HepG2 (cell line): ENCODE results near the gene GSAP. TPM values are rescaled to one million over a fixed set of nuclear protein-coding genes. Genes with fewer than 3 reads are reported as not detected.
A peak's percentile ranks its signal among the peaks of the same experiment; 100 is the strongest.

Experiments used
- ATAC-seq: fragments of 200-7000 bp; cut with Tn5 transposase; 3 replicates; pipeline ENCODE4 v1.9.1; 2020; ENCODE audit warnings: mild to moderate bottlenecking, moderate library complexity
- BruUV-seq: library from RNA; stranded (reverse); fragments of 400-500 nt; replicated peaks from 2 replicates; lab custom pipeline; 2021; lab: Mats Ljungman, UMichigan
- CTCF ChIA-PET: fragments of 300-600 bp; formaldehyde crosslinking; extraction: SDS; loops from one replicate; lab custom pipeline; 2021; ENCODE audit warnings: low total read pairs, inconsistent platforms, low intra/inter-chr PET ratio; lab: Yijun Ruan, JAX
- POLR2A ChIA-PET: fragments of 350-600 bp; sonication (Branson Sonifier 250); formaldehyde crosslinking; loops from one replicate; lab custom pipeline; 2020; ENCODE audit warnings: antibody characterized with exemption, inconsistent platforms; lab: Yijun Ruan, JAX
- DNase-seq: peaks from one replicate; pipeline ENCODE4 v3.0.0-alpha.2; 2015; ENCODE audit warnings: low spot score
- FAIRE-seq: peaks from 3 replicates; lab custom pipeline; 2011; peaks lifted over from hg19 to GRCh38; lab: Jason Lieb, UNC
- H2AFZ ChIP-seq: one replicate; pipeline ENCODE4 v1.6.1; 2011; ENCODE audit warnings: low read length, inconsistent platforms
- H3K27ac ChIP-seq: fragments of 300-600 bp; 3 replicates; pipeline ENCODE4 v1.8.0; 2011; ENCODE audit warnings: mixed run types, mild to moderate bottlenecking, mixed read lengths, low read length, inconsistent platforms; ENCODE audit not compliant: insufficient read depth; ENCODE audit errors: extremely low read length
- H3K27me3 ChIP-seq, 2 experiments: fragments of 200-600 bp in 1 of 2; 2 replicates in 1 of 2; 3 replicates in 1 of 2; pipeline versions ENCODE4 v1.6.0 to v1.8.0; 2011; ENCODE audit warnings: low read length in 2 of 2, mild to moderate bottlenecking in 2 of 2, moderate library complexity in 2 of 2, inconsistent platforms in 1 of 2; ENCODE audit not compliant: insufficient read depth in 2 of 2, control insufficient read depth in 1 of 2
- H3K36me3 ChIP-seq, 2 experiments: fragments of 200-600 bp in 1 of 2; replicated peaks in 1 of 2; 2 replicates in 1 of 2; 3 replicates in 1 of 2; pipeline versions ENCODE4 v1.5.1 to v1.8.0; 2011; ENCODE audit warnings: low read length in 2 of 2, inconsistent platforms in 1 of 2; ENCODE audit not compliant: insufficient read depth in 2 of 2, control insufficient read depth in 1 of 2
- H3K4me1 ChIP-seq: 2 replicates; pipeline ENCODE4 v1.5.1; 2012; ENCODE audit warnings: low read length, inconsistent platforms; ENCODE audit not compliant: insufficient read depth
- H3K4me2 ChIP-seq: 2 replicates; pipeline ENCODE4 v1.6.0; 2011; ENCODE audit warnings: low read depth, low read length, inconsistent platforms
- H3K4me3 ChIP-seq, 3 experiments: fragments of 200-600 bp in 1 of 3; sonication (generic), shearing (Covaris generic) in 1 of 3; replicated peaks in 1 of 3; 2 replicates each; pipeline ENCODE4 v1.5.1; 2011 to 2016; ENCODE audit warnings: low read length in 3 of 3, inconsistent platforms in 2 of 3, low read depth in 2 of 3, mild to moderate bottlenecking in 2 of 3, control low read depth in 1 of 3, mixed read lengths in 1 of 3; ENCODE audit not compliant: insufficient read depth in 1 of 3
- H3K79me2 ChIP-seq: one replicate; pipeline ENCODE4 v1.6.1; 2011; ENCODE audit warnings: low read length, inconsistent platforms; ENCODE audit not compliant: insufficient read depth
- H3K9ac ChIP-seq: 2 replicates; pipeline ENCODE4 v1.6.0; 2011; ENCODE audit warnings: mild to moderate bottlenecking, low read depth, low read length, inconsistent platforms; ENCODE audit not compliant: insufficient read depth
- H3K9me3 ChIP-seq: 2 replicates; pipeline ENCODE4 v1.5.1; 2012; ENCODE audit warnings: mild to moderate bottlenecking, low read length
- H4K20me1 ChIP-seq: 2 replicates; pipeline ENCODE4 v1.6.0; 2011; ENCODE audit warnings: inconsistent platforms, mild to moderate bottlenecking, low read length, moderate library complexity; ENCODE audit not compliant: insufficient read depth
- EP300 ChIP-seq, 3 experiments: sonication (generic) in 1 of 3; formaldehyde crosslinking in 1 of 3; IDR thresholded peaks; 2 replicates each; pipeline versions ENCODE4 v1.5.1 to v1.6.1; 2011 to 2020; ENCODE audit warnings: low read depth in 2 of 3, low read length in 2 of 3, borderline replicate concordance in 1 of 3, improper control_type of control experiment in 1 of 3, mild to moderate bottlenecking in 1 of 3, missing genetic modification reagents in 1 of 3, moderate library complexity in 1 of 3
- JUNB ChIP-seq: sonication (generic); formaldehyde crosslinking; IDR thresholded peaks from 2 replicates; pipeline ENCODE4 v1.8.0; 2022; ENCODE audit warnings: missing genetic modification reagents, mild to moderate bottlenecking, borderline replicate concordance
- NFKBIZ ChIP-seq: IDR thresholded peaks from 2 replicates; pipeline ENCODE4 v1.6.1; 2018; ENCODE audit warnings: missing genetic modification reagents, missing compliant biosample characterization
- PRPF4 ChIP-seq: fragments of 200-400 bp; formaldehyde crosslinking; IDR thresholded peaks from 2 replicates; pipeline ENCODE4 v1.6.1; 2016; ENCODE audit warnings: low read length, low read depth; ENCODE audit not compliant: poor library complexity, severe bottlenecking
- RCOR2 ChIP-seq: IDR thresholded peaks from 2 replicates; pipeline ENCODE4 v1.6.1; 2016; ENCODE audit warnings: missing biosample characterization, missing genetic modification reagents
- SMARCC2 ChIP-seq: fragments of 450-650 bp; IDR thresholded peaks from 2 replicates; pipeline ENCODE4 v1.6.1; 2017; ENCODE audit warnings: antibody characterized with exemption, mild to moderate bottlenecking
- ZFP1 ChIP-seq: IDR thresholded peaks from 2 replicates; pipeline ENCODE4 v1.6.1; 2016
- ZNF121 ChIP-seq: sonication (generic); formaldehyde crosslinking; IDR thresholded peaks from 2 replicates; pipeline ENCODE4 v1.5.0; 2020; ENCODE audit warnings: mild to moderate bottlenecking, missing genetic modification reagents
- ZNF274 ChIP-seq: sonication (generic); formaldehyde crosslinking; IDR thresholded peaks from 2 replicates; pipeline ENCODE4 v1.5.1; 2020; ENCODE audit warnings: mild to moderate bottlenecking, missing genetic modification reagents
- ZNF44 ChIP-seq: sonication (generic); formaldehyde crosslinking; IDR thresholded peaks from 2 replicates; pipeline ENCODE4 v1.5.1; 2020; ENCODE audit warnings: mild to moderate bottlenecking, missing genetic modification reagents
- ZNF503 ChIP-seq: sonication (generic); formaldehyde crosslinking; IDR thresholded peaks from 2 replicates; pipeline ENCODE4 v1.4.0; 2020; ENCODE audit warnings: missing genetic modification reagents
- ZNF580 ChIP-seq: IDR thresholded peaks from 2 replicates; pipeline ENCODE4 v1.6.1; 2016; ENCODE audit warnings: low read depth, borderline replicate concordance
- WGBS: methylation state at CpG from one replicate; pipeline ENCODE4 v1.1.6; 2017; ENCODE audit warnings: low lambda C conversion rate; 5-methylcytosine and 5-hydroxymethylcytosine counted together
- in situ Hi-C: cut with HindIII; loops from 2 replicates; pipeline ENCODE4 v1.10.0; 2017; ENCODE audit warnings: low pct_unique_long_range_greater_than_20kb; ENCODE audit not compliant: extremely low pct_ligation_motif_present
- intact Hi-C: fragments of 100-400 bp; cut with micrococcal nuclease; formaldehyde crosslinking; loops from one replicate; pipeline ENCODE4 v1.10.0; 2022; ENCODE audit not compliant: unreplicated experiment
- polyA plus RNA-seq, 8 experiments: library from polyadenylated mRNA; depleted of rRNA in 3 of 8; stranded (reverse) in 7 of 8; unstranded in 1 of 8; fragments of >200 nt; fragmentation: Illumina TruSeq in 4 of 8; extraction: Trizol in 4 of 8; gene quantifications; 2 replicates each; pipeline versions ENCODE4 v1.2.1 to v1.2.3, GENCODE V29; 2011 to 2016; ENCODE audit warnings: low read depth in 4 of 8, missing spikeins in 1 of 8, mixed read lengths in 1 of 8; ENCODE audit not compliant: insufficient read depth in 1 of 8
- total RNA-seq, 5 experiments: library from RNA; depleted of rRNA; stranded (reverse); fragments of >200 nt; fragmentation: Illumina TruSeq; extraction: Trizol; gene quantifications; 2 replicates each; pipeline ENCODE4 v1.2.3, GENCODE V29; 2016; ENCODE audit warnings: low read depth in 1 of 5
- TF ChIP-seq, protein P1 (sequence below): IDR thresholded peaks from 2 replicates; pipeline ENCODE4 v1.6.1; 2016; ENCODE audit warnings: mild to moderate bottlenecking

GSAP gene
- total and polyA plus RNA-seq, 2 of the 13 experiments (the other 11 are each of a cell fraction or from before 2014, with no cell fraction given), result 34.6 to 40.6 TPM

DNA sequence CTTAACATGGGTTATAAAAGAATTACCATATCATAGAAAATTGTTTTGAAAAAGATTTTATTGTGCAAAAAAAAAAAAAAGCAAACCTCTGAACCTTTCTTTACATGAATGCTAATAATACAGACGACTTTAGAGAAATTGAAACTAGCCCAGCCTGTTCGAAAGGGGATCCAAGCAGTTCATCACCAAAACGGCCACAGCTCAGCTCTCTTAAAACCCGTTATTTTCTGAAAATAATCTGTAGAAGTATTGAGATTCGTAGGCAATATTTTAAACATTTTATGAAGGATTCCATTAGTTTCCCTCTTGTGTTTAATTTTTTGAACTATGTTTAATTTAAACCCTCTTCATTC lies 9.9 kb upstream of the GSAP start:
- H3K27me3 ChIP-seq, result no peaks in the 10 kb centered on the region
- H3K79me2 ChIP-seq, result no peaks in the 10 kb centered on the region
- no peaks in the 10 kb centered on the region for H3K9me3 ChIP-seq
- H4K20me1 ChIP-seq, result no peaks in the 10 kb centered on the region
- CTCF ChIA-PET, result no interaction called here
- DNase-seq (no peak), FAIRE-seq (no peak), ATAC-seq (no peak)
- H3K4me2 ChIP-seq, result peak overlapping the region; percentile 76
- TF ChIP-seq SMARCC2 (no peak), ZNF121 (no peak), RCOR2 (CRISPR knock-in tag) (no peak)
- TF ChIP-seq, protein P1, sequence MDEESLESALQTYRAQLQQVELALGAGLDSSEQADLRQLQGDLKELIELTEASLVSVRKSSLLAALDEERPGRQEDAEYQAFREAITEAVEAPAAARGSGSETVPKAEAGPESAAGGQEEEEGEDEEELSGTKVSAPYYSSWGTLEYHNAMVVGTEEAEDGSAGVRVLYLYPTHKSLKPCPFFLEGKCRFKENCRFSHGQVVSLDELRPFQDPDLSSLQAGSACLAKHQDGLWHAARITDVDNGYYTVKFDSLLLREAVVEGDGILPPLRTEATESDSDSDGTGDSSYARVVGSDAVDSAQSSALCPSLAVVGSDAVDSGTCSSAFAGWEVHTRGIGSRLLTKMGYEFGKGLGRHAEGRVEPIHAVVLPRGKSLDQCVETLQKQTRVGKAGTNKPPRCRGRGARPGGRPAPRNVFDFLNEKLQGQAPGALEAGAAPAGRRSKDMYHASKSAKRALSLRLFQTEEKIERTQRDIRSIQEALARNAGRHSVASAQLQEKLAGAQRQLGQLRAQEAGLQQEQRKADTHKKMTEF, result 0 out of 2 replicates have a peak, but pooled peaks have one; percentile 9
- H2AFZ ChIP-seq, result peak overlapping the region; percentile 24
- peaks cover 50% of the 10 kb centered on the region for H3K4me1 ChIP-seq
- POLR2A ChIA-PET, result interaction anchor here (1.0 to 2.0 kb wide), 4 partner anchors 9 to 17 kb away, joined by 4 to 18 read pairs (median 8); partner anchors contain the start of gene GSAP
- WGBS, result 42% methylated on average over 5 of the region's 5 CpGs
- in situ Hi-C loops (no loop called here), intact Hi-C loops (no loop called here)
- peak overlapping the region; percentile 48 for H3K9ac ChIP-seq
- peak overlapping the region in 2 of 3 experiments; percentile 31 to 42; a peak in 3 of 6 replicates for H3K4me3 ChIP-seq
- no TSS peak for BruUV-seq
- peak overlapping the region; percentile 42 for H3K27ac ChIP-seq
- H3K36me3 ChIP-seq, result no peaks in the 10 kb centered on the region

DNA sequence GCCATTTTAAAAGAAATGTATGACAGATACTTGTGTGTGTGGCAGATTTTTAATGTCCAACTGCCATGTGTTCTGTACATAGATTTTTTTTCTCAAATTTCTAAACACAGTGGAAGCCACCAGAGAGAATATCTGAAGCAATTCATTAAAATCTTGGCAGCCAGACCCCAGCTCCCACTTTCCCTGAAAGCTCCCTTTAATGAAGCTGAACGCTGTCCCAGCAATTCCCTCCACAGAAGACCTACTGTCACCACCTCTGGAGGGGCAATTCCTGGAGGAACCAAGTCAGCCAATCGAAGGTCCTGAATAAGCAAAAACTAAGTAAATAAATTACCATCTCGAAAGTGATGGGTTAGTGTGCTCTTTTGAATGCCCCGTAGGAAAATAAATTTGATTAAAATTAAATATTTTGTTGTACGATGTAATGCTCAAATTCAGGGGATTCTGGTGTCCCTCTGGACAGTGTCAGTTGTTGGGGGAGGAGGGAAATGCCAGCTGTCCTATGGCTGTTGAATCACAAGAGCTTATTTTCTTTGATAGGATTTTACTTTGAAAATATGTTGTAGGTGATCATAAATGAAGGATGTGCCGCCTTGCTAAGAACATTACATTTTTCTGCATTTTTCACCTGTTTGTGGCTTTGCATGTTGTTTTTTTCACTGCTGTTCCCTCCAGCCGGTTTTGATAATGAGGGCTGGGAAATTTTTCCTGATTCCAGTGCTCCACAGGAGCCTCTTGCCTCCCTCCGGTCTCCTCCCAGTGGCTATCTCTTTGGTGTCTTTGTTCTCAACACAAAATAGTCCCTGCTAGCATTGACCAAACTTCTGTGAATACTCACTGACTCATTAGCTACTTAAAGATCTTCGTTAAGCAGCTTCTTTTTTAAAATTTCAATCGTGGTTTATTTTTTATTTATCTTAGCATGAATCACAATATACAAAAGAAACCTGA lies 9.2 kb upstream of the GSAP start:
- Histone ChIP-seq H3K4me3 (peak overlapping the region in 2 of 3 experiments; percentile 31 to 42; a peak in 3 of 6 replicates), H3K9ac (peak overlapping the region; percentile 48), H3K4me2 (peak overlapping the region; percentile 76), H3K9me3 (no peaks in the 10 kb centered on the region), H3K27ac (peak overlapping the region; percentile 42), H4K20me1 (no peaks in the 10 kb centered on the region), H3K4me1 (peaks cover 50% of the 10 kb centered on the region), H2AFZ (peak overlapping the region; percentile 74), H3K36me3 (no peaks in the 10 kb centered on the region), H3K79me2 (no peaks in the 10 kb centered on the region), H3K27me3 (no peaks in the 10 kb centered on the region)
- intact Hi-C loops, result no loop called here
- FAIRE-seq (peak; percentile 43), DNase-seq (peak; percentile 68), ATAC-seq (peak; percentile 91)
- in situ Hi-C loops, result no loop called here
- no TSS peak for BruUV-seq
- ChIA-PET CTCF (no interaction called here), POLR2A (interaction anchor here (1.0 to 2.0 kb wide), 4 partner anchors 9 to 16 kb away, joined by 4 to 18 read pairs (median 8); partner anchors contain the start of gene GSAP)
- 19% methylated on average over 10 of the region's 10 CpGs for WGBS
- no peak for TF ChIP-seq ZFP1 (CRISPR knock-in tag)
- no peak for TF ChIP-seq ZNF580 (CRISPR knock-in tag)
- TF ChIP-seq ZNF44 (CRISPR knock-in tag), result no peak
- TF ChIP-seq JUNB (CRISPR knock-in tag), result no peak
- no peak for TF ChIP-seq ZNF503
- TF ChIP-seq ZNF274 (CRISPR knock-in tag), result no peak
- 0 out of 4 replicates have a peak, but pooled peaks of 1 of the 2 experiments have one; percentile 15 for TF ChIP-seq EP300 (IDR thresholded peaks at IDR 0.05; ENCODE audit: low read depth in 2 of 2, low read length in 2 of 2)
- TF ChIP-seq EP300 (CRISPR knock-in tag; IDR thresholded peaks at IDR 0.05; ENCODE audit: borderline replicate concordance), result no peak
- TF ChIP-seq NFKBIZ (CRISPR knock-in tag), result no peak
- TF ChIP-seq PRPF4, result no peak
